ENCODE measurements around the gene TMEM43.

DNA sequence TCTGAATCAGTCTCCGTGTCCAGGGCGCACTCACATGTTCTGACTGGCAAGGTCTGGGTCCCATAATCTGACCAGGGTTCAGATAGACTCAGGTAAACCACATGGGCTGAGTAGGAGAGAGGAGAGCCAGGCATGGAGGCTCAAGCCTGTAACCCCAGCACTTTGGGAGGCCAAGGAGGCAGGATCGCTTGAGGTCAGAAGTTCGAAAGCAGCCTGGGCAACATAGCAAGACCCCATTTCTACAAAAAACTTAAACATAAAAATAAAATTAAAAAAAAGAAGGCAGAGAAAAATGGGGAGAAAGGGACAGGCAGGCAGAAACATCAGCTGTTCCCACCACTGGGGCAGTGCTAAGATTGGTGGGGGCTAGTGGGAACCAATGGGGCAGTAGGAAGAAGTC, 5.4 kb downstream of the TMEM43 start:
- TF ChIP-seq POLR2A (IDR thresholded peaks at IDR 0.05; ENCODE audit: extremely low read depth, insufficient read length) = no peak
- no peak for TF ChIP-seq CTCF (IDR thresholded peaks at IDR 0.05; ENCODE audit: low read depth, low read length)
- no peak for TF ChIP-seq MAX (IDR thresholded peaks at IDR 0.05; ENCODE audit: low read depth, low read length)

Data from NB4 (cell line).